HEK293 (cell line): ENCODE results near the gene POR.
A peak's percentile ranks its signal among the peaks of the same experiment; 100 is the strongest.

Experiments used
- BCL11B ChIP-seq: fragments of 450-650 bp; formaldehyde crosslinking; IDR thresholded peaks from 2 replicates; pipeline ENCODE4 v1.5.1; 2016; ENCODE audit warnings: low read depth, missing biosample characterization, missing genetic modification characterization
- EGR2 ChIP-seq: fragments of 450-650 bp; formaldehyde crosslinking; IDR thresholded peaks from 2 replicates; pipeline ENCODE4 v1.5.1; 2016; ENCODE audit warnings: low read depth, missing biosample characterization, missing genetic modification characterization
- ELK4 ChIP-seq: IDR thresholded peaks from 2 replicates; pipeline ENCODE4 v1.6.1; 2011; ENCODE audit warnings: mild to moderate bottlenecking, low read depth, low read length, borderline replicate concordance
- GLI2 ChIP-seq: fragments of 450-650 bp; formaldehyde crosslinking; IDR thresholded peaks from 2 replicates; pipeline ENCODE4; 2017; ENCODE audit warnings: missing biosample characterization, missing genetic modification characterization, low read depth, borderline replicate concordance
- GLIS2 ChIP-seq: fragments of 450-650 bp; formaldehyde crosslinking; IDR thresholded peaks from 2 replicates; pipeline ENCODE4 v1.5.1; 2016; ENCODE audit warnings: missing biosample characterization, missing genetic modification characterization
- IKZF3 ChIP-seq: fragments of 450-650 bp; IDR thresholded peaks from 2 replicates; pipeline ENCODE4 v1.5.0; 2018; ENCODE audit warnings: missing biosample characterization, mild to moderate bottlenecking, missing genetic modification characterization, moderate library complexity
- KLF16 ChIP-seq: fragments of 450-650 bp; formaldehyde crosslinking; IDR thresholded peaks from 2 replicates; pipeline ENCODE4 v1.5.1; 2017; ENCODE audit warnings: missing biosample characterization, missing genetic modification characterization
- MEIS1 ChIP-seq: sonication (generic); formaldehyde crosslinking; IDR thresholded peaks from 2 replicates; pipeline ENCODE4 v1.8.1; 2022; ENCODE audit warnings: missing genetic modification reagents, mild to moderate bottlenecking, borderline replicate concordance
- OVOL3 ChIP-seq: fragments of 450-650 bp; formaldehyde crosslinking; IDR thresholded peaks from 2 replicates; pipeline ENCODE4 v1.5.1; 2016; ENCODE audit warnings: missing biosample characterization, missing genetic modification characterization
- PRDM6 ChIP-seq: fragments of 450-650 bp; formaldehyde crosslinking; IDR thresholded peaks from 2 replicates; pipeline ENCODE4 v1.5.1; 2017; ENCODE audit warnings: missing biosample characterization, missing genetic modification characterization
- WT1 ChIP-seq: fragments of 450-650 bp; formaldehyde crosslinking; IDR thresholded peaks from 2 replicates; pipeline ENCODE4 v1.5.1; 2016; ENCODE audit warnings: missing biosample characterization, missing genetic modification characterization
- ZBTB10 ChIP-seq: fragments of 450-650 bp; formaldehyde crosslinking; IDR thresholded peaks from 2 replicates; pipeline ENCODE4 v1.5.1; 2016; ENCODE audit warnings: missing biosample characterization, missing genetic modification characterization
- ZBTB20 ChIP-seq: fragments of 450-650 bp; formaldehyde crosslinking; IDR thresholded peaks from 2 replicates; pipeline ENCODE4 v1.5.1; 2016; ENCODE audit warnings: missing biosample characterization, missing genetic modification characterization
- ZEB2 ChIP-seq: fragments of 450-650 bp; formaldehyde crosslinking; IDR thresholded peaks from 2 replicates; pipeline ENCODE4 v1.5.1; 2016; ENCODE audit warnings: missing biosample characterization, missing genetic modification characterization
- ZNF18 ChIP-seq: fragments of 450-650 bp; formaldehyde crosslinking; IDR thresholded peaks from 2 replicates; pipeline ENCODE4 v1.5.1; 2016; ENCODE audit warnings: missing biosample characterization, missing genetic modification characterization
- ZNF184 ChIP-seq: fragments of 450-650 bp; IDR thresholded peaks from 2 replicates; pipeline ENCODE4 v1.5.1; 2018; ENCODE audit warnings: missing biosample characterization, mild to moderate bottlenecking, missing genetic modification characterization
- ZNF19 ChIP-seq: fragments of 450-650 bp; formaldehyde crosslinking; IDR thresholded peaks from 2 replicates; pipeline ENCODE4; 2016; ENCODE audit warnings: missing biosample characterization, missing genetic modification characterization, low read depth
- ZNF211 ChIP-seq: fragments of 450-650 bp; formaldehyde crosslinking; IDR thresholded peaks from 2 replicates; pipeline ENCODE4 v1.5.1; 2016; ENCODE audit warnings: low read depth, missing biosample characterization, missing genetic modification characterization
- ZNF221 ChIP-seq: fragments of 450-650 bp; formaldehyde crosslinking; IDR thresholded peaks from 2 replicates; pipeline ENCODE4 v1.5.1; 2017; ENCODE audit warnings: missing biosample characterization, missing genetic modification characterization, borderline replicate concordance
- ZNF274 ChIP-seq, 2 experiments: fragments of 200-500 bp in 1 of 2; fragments of 450-650 bp in 1 of 2; sonication (Bioruptor generic) in 1 of 2; formaldehyde crosslinking in 1 of 2; IDR thresholded peaks; 2 replicates each; pipeline versions ENCODE4 v1.5.1 to v1.6.1; 2014 to 2016; ENCODE audit warnings: borderline replicate concordance in 1 of 2, inconsistent platforms in 1 of 2, low read length in 1 of 2, missing biosample characterization in 1 of 2, missing genetic modification characterization in 1 of 2
- ZNF350 ChIP-seq: fragments of 450-650 bp; formaldehyde crosslinking; IDR thresholded peaks from 2 replicates; pipeline ENCODE4 v1.5.0; 2017; ENCODE audit warnings: missing biosample characterization, mild to moderate bottlenecking, missing genetic modification characterization
- ZNF473 ChIP-seq: fragments of 450-650 bp; formaldehyde crosslinking; IDR thresholded peaks from 2 replicates; pipeline ENCODE4 v1.5.1; 2017; ENCODE audit warnings: missing biosample characterization, missing genetic modification characterization
- ZNF571 ChIP-seq: fragments of 450-650 bp; formaldehyde crosslinking; IDR thresholded peaks from 2 replicates; pipeline ENCODE4 v1.5.0; 2017; ENCODE audit warnings: missing biosample characterization, missing genetic modification characterization
- ZNF596 ChIP-seq: fragments of 450-650 bp; IDR thresholded peaks from 2 replicates; pipeline ENCODE4 v1.5.0; 2018; ENCODE audit warnings: missing biosample characterization, mild to moderate bottlenecking, missing genetic modification characterization, moderate library complexity
- ZNF621 ChIP-seq: fragments of 450-650 bp; formaldehyde crosslinking; IDR thresholded peaks from 2 replicates; pipeline ENCODE4 v1.5.1; 2017; ENCODE audit warnings: missing biosample characterization, missing genetic modification characterization
- ZNF629 ChIP-seq: fragments of 450-650 bp; formaldehyde crosslinking; IDR thresholded peaks from 2 replicates; pipeline ENCODE4 v1.5.1; 2017; ENCODE audit warnings: missing biosample characterization, missing genetic modification characterization
- ZNF658 ChIP-seq: fragments of 450-650 bp; formaldehyde crosslinking; IDR thresholded peaks from 2 replicates; pipeline ENCODE4; 2016; ENCODE audit warnings: missing biosample characterization, missing genetic modification characterization
- ZNF677 ChIP-seq: fragments of 450-650 bp; IDR thresholded peaks from 2 replicates; pipeline ENCODE4 v1.5.0; 2018; ENCODE audit warnings: missing biosample characterization, mild to moderate bottlenecking, missing genetic modification characterization, moderate library complexity
- ZNF701 ChIP-seq: fragments of 450-650 bp; formaldehyde crosslinking; IDR thresholded peaks from 2 replicates; pipeline ENCODE4 v1.5.1; 2016; ENCODE audit warnings: missing biosample characterization, missing genetic modification characterization
- ZNF707 ChIP-seq: fragments of 450-650 bp; formaldehyde crosslinking; IDR thresholded peaks from 2 replicates; pipeline ENCODE4 v1.5.1; 2016; ENCODE audit warnings: missing biosample characterization, missing genetic modification characterization
- ZSCAN16 ChIP-seq: fragments of 450-650 bp; formaldehyde crosslinking; IDR thresholded peaks from 2 replicates; pipeline ENCODE4 v1.5.1; 2016; ENCODE audit warnings: missing biosample characterization, missing genetic modification characterization
- ZSCAN18 ChIP-seq: fragments of 450-650 bp; formaldehyde crosslinking; IDR thresholded peaks from 2 replicates; pipeline ENCODE4 v1.5.1; 2016; ENCODE audit warnings: missing biosample characterization, missing genetic modification characterization
- ZSCAN30 ChIP-seq: fragments of 450-650 bp; IDR thresholded peaks from 2 replicates; pipeline ENCODE4 v1.5.1; 2018; ENCODE audit warnings: missing biosample characterization, mild to moderate bottlenecking, missing genetic modification characterization, moderate library complexity
- ZXDB ChIP-seq: fragments of 450-650 bp; formaldehyde crosslinking; IDR thresholded peaks from 2 replicates; pipeline ENCODE4 v1.5.1; 2016; ENCODE audit warnings: missing biosample characterization, missing genetic modification characterization

Gene POR

GRCh38 chr7:75879771-75880184, 35.2 kb upstream of the POR start (continued):
- no peak for TF ChIP-seq ZNF571 (tag by site-specific recombination)
- TF ChIP-seq ZNF658 (tag by site-specific recombination): no peak
- no peak for TF ChIP-seq ZNF707
- TF ChIP-seq ZNF211 (tag by site-specific recombination): no peak
- no peak for TF ChIP-seq ZXDB (tag by site-specific recombination)
- TF ChIP-seq ZSCAN16 (tag by site-specific recombination): no peak
- peak; percentile 81; the same call in 1 of the 2 replicates for TF ChIP-seq OVOL3 (tag by site-specific recombination)
- no peak for TF ChIP-seq BCL11B (tag by site-specific recombination)
- TF ChIP-seq GLI2: no peak
- TF ChIP-seq ZNF274 (IDR thresholded peaks at IDR 0.05; ENCODE audit: low read length): no peak
- no peak for TF ChIP-seq ZNF274 (tag by site-specific recombination; IDR thresholded peaks at IDR 0.05; ENCODE audit: borderline replicate concordance)
- TF ChIP-seq GLIS2 (tag by site-specific recombination): no peak
- peak; percentile 96 for TF ChIP-seq ZNF629 (tag by site-specific recombination)
- no peak for TF ChIP-seq ZBTB10 (tag by site-specific recombination)
- no peak for TF ChIP-seq ZNF184 (tag by site-specific recombination)
- no peak for TF ChIP-seq ZNF621 (tag by site-specific recombination)
- TF ChIP-seq ZBTB20: no peak
- no peak for TF ChIP-seq ZNF701 (tag by site-specific recombination)
- no peak for TF ChIP-seq WT1 (tag by site-specific recombination)
- no peak for TF ChIP-seq ZNF677 (tag by site-specific recombination)
- no peak for TF ChIP-seq ZNF18 (tag by site-specific recombination)
- TF ChIP-seq ZSCAN30 (tag by site-specific recombination): no peak
- peak; percentile 58 for TF ChIP-seq ZEB2 (tag by site-specific recombination)
- no peak for TF ChIP-seq ZNF19
- TF ChIP-seq MEIS1: no peak
- no peak for TF ChIP-seq ZNF350
- no peak for TF ChIP-seq KLF16 (tag by site-specific recombination)
- TF ChIP-seq ZNF473 (tag by site-specific recombination): no peak
- peak; percentile 25; the same call in 1 of the 2 replicates for TF ChIP-seq IKZF3 (tag by site-specific recombination)
- no peak for TF ChIP-seq ZNF596 (tag by site-specific recombination)
- TF ChIP-seq ELK4: no peak
- no peak for TF ChIP-seq EGR2
- no peak for TF ChIP-seq ZNF221 (tag by site-specific recombination)
- TF ChIP-seq PRDM6 (tag by site-specific recombination): peak; percentile 65
- no peak for TF ChIP-seq ZSCAN18 (tag by site-specific recombination)
